Measurements from ENCODE around the gene CD2. TPM values are rescaled to one million over a fixed set of nuclear protein-coding genes. Genes with fewer than 3 reads are reported as not detected.

CD2 gene
- total and polyA plus RNA-seq, 2 of the 8 experiments (the other 6 are each of a cell fraction or from before 2014, with no cell fraction given): not detected

DNA sequence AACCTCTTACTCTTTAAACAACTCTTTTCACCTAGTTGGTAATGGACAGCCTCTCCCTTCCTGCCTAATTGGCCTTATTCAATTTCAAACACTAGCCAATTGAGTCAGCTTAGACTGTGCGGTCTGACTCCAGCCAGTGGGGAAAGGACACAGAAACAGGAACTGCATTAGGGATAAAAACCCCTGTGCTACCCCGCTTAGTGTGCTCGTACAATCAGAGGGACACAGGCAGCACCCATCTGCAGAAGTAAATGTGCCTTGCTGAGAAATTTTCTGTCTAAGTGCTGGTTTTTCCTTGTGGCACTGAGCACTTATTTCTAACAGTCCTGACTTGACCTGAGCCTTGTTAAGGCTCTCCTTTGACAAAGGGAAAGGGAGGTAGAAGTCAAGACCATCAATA lies 6.0 kb upstream of the CD2 start:
- DNase-seq (ENCODE audit: low read depth in 1 of 2, low spot score in 2 of 2) (no peak), FAIRE-seq (no peak)
- Histone ChIP-seq H2BK120ac (replicated peaks; ENCODE audit: low read depth, low read length) (no peak overlapping the region), H3K23me2 (ENCODE audit: low read depth, low read length) (no peaks in the 10 kb centered on the region), H2BK12ac (ENCODE audit: low read depth, low read length) (no peak overlapping the region), H3K14ac (ENCODE audit: insufficient read length) (no peak overlapping the region), H4K5ac (ENCODE audit: insufficient read length, low read depth, low read length) (no peak overlapping the region), H3K4me2 (ENCODE audit: insufficient read depth in 1 of 2, low read depth in 2 of 2, low read length in 2 of 2) (no peak overlapping the region), H2BK20ac (ENCODE audit: low read length) (no peak overlapping the region), H2AK5ac (ENCODE audit: low read depth, low read length) (no peak overlapping the region), H4K20me1 (replicated peaks in 1 of 2; ENCODE audit: control insufficient read depth in 1 of 2, insufficient read depth in 2 of 2, low read length in 2 of 2) (no peaks in the 10 kb centered on the region), H3K9ac (replicated peaks in 1 of 4; ENCODE audit: extremely low read depth in 1 of 4, low read depth in 3 of 4, low read length in 3 of 4) (no peak overlapping the region), H3K4me3 (ENCODE audit: extremely low read depth in 1 of 4, insufficient read depth in 2 of 4, low read depth in 3 of 4, low read length in 4 of 4) (no peak overlapping the region), H3K79me1 (ENCODE audit: low read depth, low read length) (no peaks in the 10 kb centered on the region), H3K36me3 (ENCODE audit: control insufficient read depth in 2 of 4, insufficient read depth in 4 of 4, low read length in 3 of 4) (no peaks in the 10 kb centered on the region), H3K18ac (ENCODE audit: extremely low read depth, low read length) (no peak overlapping the region), H3K4ac (replicated peaks; ENCODE audit: insufficient read length, low read depth, low read length) (no peak overlapping the region), H3K56ac (replicated peaks; ENCODE audit: insufficient read length, low read depth, low read length) (no peak overlapping the region), H2AFZ (ENCODE audit: low read length) (no peak overlapping the region), H3K27me3 (replicated peaks in 1 of 4; ENCODE audit: control insufficient read depth in 3 of 4, extremely low read depth in 1 of 4, insufficient read depth in 3 of 4, low read length in 3 of 4) (no peaks in the 10 kb centered on the region), H2BK15ac (ENCODE audit: low read length) (no peak overlapping the region), H3K79me2 (ENCODE audit: control insufficient read depth in 1 of 2, insufficient read depth in 2 of 2, low read length in 2 of 2) (no peaks in the 10 kb centered on the region), H3K9me3 (ENCODE audit: insufficient read depth in 2 of 2, low read depth in 1 of 2, low read length in 1 of 2) (peaks cover 9 to 10% of the 10 kb centered on the region in 2 experiments), H3K27ac (ENCODE audit: low read depth, low read length) (no peak overlapping the region), H3K4me1 (replicated peaks in 1 of 4; ENCODE audit: control insufficient read depth in 3 of 4, insufficient read depth in 4 of 4, low read length in 3 of 4) (no peaks in the 10 kb centered on the region), H4K91ac (replicated peaks; ENCODE audit: insufficient read length, low read length) (no peak overlapping the region), H4K8ac (ENCODE audit: extremely low read depth, insufficient read depth, low read length) (no peak overlapping the region), H2BK5ac (ENCODE audit: low read depth, low read length) (no peak overlapping the region), H3K23ac (ENCODE audit: insufficient read length) (no peak overlapping the region)
- ChIA-PET CTCF (ENCODE audit: partially characterized antibody) (interaction anchor here (1.9 to 4.2 kb wide), 3 partner anchors 10 to 132 kb away, joined by 5 to 32 read pairs (median 21); no protein-coding TSS in a partner anchor), POLR2A (ENCODE audit: partially characterized antibody) (no interaction called here)
- WGBS, 2 experiments (ENCODE audit: extremely low coverage in 1 of 2, insufficient coverage in 1 of 2, insufficient read length in 1 of 2, insufficient replicate concordance in 2 of 2, low coverage in 1 of 2, low lambda C conversion rate in 2 of 2, missing lambda C conversion rate in 1 of 2): 87% methylated on average over 3 of the region's 3 CpGs; no CpG with 5 or more reads in 1 of the 2 experiments
- TF ChIP-seq SIRT6 (IDR thresholded peaks at IDR 0.05; ENCODE audit: low read length): no peak
- no peak for TF ChIP-seq POLR2A (IDR thresholded peaks at IDR 0.05; ENCODE audit: control extremely low read depth in 1 of 2, low read depth in 2 of 2, low read length in 2 of 2)
- no peak for TF ChIP-seq CTBP2 (IDR thresholded peaks at IDR 0.05; ENCODE audit: borderline replicate concordance, insufficient read depth, insufficient read length, low read length)
- TF ChIP-seq ZNF274 (IDR thresholded peaks at IDR 0.05; ENCODE audit: borderline replicate concordance, extremely low read depth, low read length): no peak
- no peak for TF ChIP-seq CHD2 (IDR thresholded peaks at IDR 0.05; ENCODE audit: low read length)
- TF ChIP-seq TEAD4 (IDR thresholded peaks at IDR 0.05; ENCODE audit: low read depth, low read length): no peak
- no peak for TF ChIP-seq BRCA1 (IDR thresholded peaks at IDR 0.05; ENCODE audit: low read depth, low read length)
- TF ChIP-seq HDAC6 (IDR thresholded peaks at IDR 0.05; ENCODE audit: low read depth, low read length): no peak
- no peak for TF ChIP-seq PHF8 (conservative IDR thresholded peaks at IDR 0.05; ENCODE audit: low read depth, low read length)
- TF ChIP-seq TAF7 (optimal IDR thresholded peaks at IDR 0.05; ENCODE audit: borderline replicate concordance, low read depth, low read length): no peak
- TF ChIP-seq, protein P1, sequence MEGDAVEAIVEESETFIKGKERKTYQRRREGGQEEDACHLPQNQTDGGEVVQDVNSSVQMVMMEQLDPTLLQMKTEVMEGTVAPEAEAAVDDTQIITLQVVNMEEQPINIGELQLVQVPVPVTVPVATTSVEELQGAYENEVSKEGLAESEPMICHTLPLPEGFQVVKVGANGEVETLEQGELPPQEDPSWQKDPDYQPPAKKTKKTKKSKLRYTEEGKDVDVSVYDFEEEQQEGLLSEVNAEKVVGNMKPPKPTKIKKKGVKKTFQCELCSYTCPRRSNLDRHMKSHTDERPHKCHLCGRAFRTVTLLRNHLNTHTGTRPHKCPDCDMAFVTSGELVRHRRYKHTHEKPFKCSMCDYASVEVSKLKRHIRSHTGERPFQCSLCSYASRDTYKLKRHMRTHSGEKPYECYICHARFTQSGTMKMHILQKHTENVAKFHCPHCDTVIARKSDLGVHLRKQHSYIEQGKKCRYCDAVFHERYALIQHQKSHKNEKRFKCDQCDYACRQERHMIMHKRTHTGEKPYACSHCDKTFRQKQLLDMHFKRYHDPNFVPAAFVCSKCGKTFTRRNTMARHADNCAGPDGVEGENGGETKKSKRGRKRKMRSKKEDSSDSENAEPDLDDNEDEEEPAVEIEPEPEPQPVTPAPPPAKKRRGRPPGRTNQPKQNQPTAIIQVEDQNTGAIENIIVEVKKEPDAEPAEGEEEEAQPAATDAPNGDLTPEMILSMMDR (IDR thresholded peaks at IDR 0.05; ENCODE audit: control extremely low read depth in 1 of 3, insufficient read depth in 1 of 3, low read depth in 1 of 3, low read length in 3 of 3): no peak
- no peak for TF ChIP-seq JUND (IDR thresholded peaks at IDR 0.05; ENCODE audit: low read length)

Measured in H1 (cell line).